Tibial nerve (tissue), 4 donors: ENCODE data around the gene OTOA. TPM values are rescaled to one million over a fixed set of nuclear protein-coding genes. Genes with fewer than 3 reads are reported as not detected.
"Not testable (repeated sequence)": the region's sequence is repeated elsewhere in the genome, so short reads cannot be mapped to it uniquely, and the experiment has no call there.

Experiments
- DNase-seq, 2 donors: peaks; one replicate each; pipeline ENCODE4 v3.0.0-alpha.2; 2019; ENCODE audit warnings: low spot score in 2 of 2
- H3K27ac ChIP-seq, 4 donors: fragments of 200-600 bp; sonication (generic) in 3 of 4; one replicate each; pipeline ENCODE4 v1.5.1; 2017 to 2019; ENCODE audit warnings: mild to moderate bottlenecking in 1 of 4
- H3K27me3 ChIP-seq, 2 donors: fragments of 200-600 bp; sonication (generic) in 1 of 2; one replicate each; pipeline versions ENCODE4 v1.5.1 to v1.6.0; 2017 to 2019
- H3K36me3 ChIP-seq, 3 donors: fragments of 200-600 bp; sonication (generic); one replicate each; pipeline ENCODE4 v1.5.1; 2018 to 2019
- H3K4me1 ChIP-seq, 4 donors: fragments of 200-600 bp; sonication (generic) in 3 of 4; one replicate each; pipeline ENCODE4 v1.5.1; 2017 to 2019
- H3K4me3 ChIP-seq, 4 donors: fragments of 200-600 bp; sonication (generic) in 3 of 4; one replicate each; pipeline ENCODE4 v1.5.1; 2017 to 2019; ENCODE audit warnings: mild to moderate bottlenecking in 1 of 4, moderate library complexity in 1 of 4
- H3K9me3 ChIP-seq, 4 donors: fragments of 200-600 bp; sonication (generic) in 3 of 4; one replicate each; pipeline ENCODE4 v1.5.1; 2017 to 2019
- EP300 ChIP-seq, 2 donors: sonication (generic); formaldehyde crosslinking; IDR thresholded peaks; one replicate each; pipeline ENCODE4 v1.6.1; 2017; ENCODE audit warnings: antibody characterized with exemption in 2 of 2, mild to moderate bottlenecking in 1 of 2
- POLR2A ChIP-seq, 2 donors: fragments of 450-650 bp; IDR thresholded peaks; one replicate each; pipeline ENCODE4 v1.6.1; 2017; ENCODE audit warnings: antibody characterized with exemption in 2 of 2, mild to moderate bottlenecking in 2 of 2, moderate library complexity in 2 of 2
- WGBS, 2 donors: methylation state at CpG; one replicate each; pipeline ENCODE4 v1.1.5; 2018; 5-methylcytosine and 5-hydroxymethylcytosine counted together
- total RNA-seq, 4 donors: library from RNA; depleted of rRNA; stranded (reverse); fragments of >200 nt; gene quantifications; one replicate each; pipeline ENCODE4 v1.1.0, GENCODE V29; 2016
- TF ChIP-seq, protein P1 (sequence below), 5 experiments: fragments of 200-600 bp in 3 of 5; fragments of 450-650 bp in 2 of 5; sonication (generic) in 3 of 5; IDR thresholded peaks; one replicate each; pipeline ENCODE4 v1.5.1; 2016 to 2019; ENCODE audit warnings: antibody characterized with exemption in 5 of 5, mild to moderate bottlenecking in 3 of 5, moderate library complexity in 2 of 5

Gene OTOA
- total RNA-seq, 4 donors from 2014 or later, result 0.39 to 1.3 (median 0.90) TPM; not detected in 1

- DNase-seq, result no peak
- no peak overlapping the region for H3K4me3 ChIP-seq
- TF ChIP-seq EP300 (IDR thresholded peaks at IDR 0.05), result no peak
- TF ChIP-seq POLR2A (IDR thresholded peaks at IDR 0.05), result no peak
- TF ChIP-seq, protein P1, sequence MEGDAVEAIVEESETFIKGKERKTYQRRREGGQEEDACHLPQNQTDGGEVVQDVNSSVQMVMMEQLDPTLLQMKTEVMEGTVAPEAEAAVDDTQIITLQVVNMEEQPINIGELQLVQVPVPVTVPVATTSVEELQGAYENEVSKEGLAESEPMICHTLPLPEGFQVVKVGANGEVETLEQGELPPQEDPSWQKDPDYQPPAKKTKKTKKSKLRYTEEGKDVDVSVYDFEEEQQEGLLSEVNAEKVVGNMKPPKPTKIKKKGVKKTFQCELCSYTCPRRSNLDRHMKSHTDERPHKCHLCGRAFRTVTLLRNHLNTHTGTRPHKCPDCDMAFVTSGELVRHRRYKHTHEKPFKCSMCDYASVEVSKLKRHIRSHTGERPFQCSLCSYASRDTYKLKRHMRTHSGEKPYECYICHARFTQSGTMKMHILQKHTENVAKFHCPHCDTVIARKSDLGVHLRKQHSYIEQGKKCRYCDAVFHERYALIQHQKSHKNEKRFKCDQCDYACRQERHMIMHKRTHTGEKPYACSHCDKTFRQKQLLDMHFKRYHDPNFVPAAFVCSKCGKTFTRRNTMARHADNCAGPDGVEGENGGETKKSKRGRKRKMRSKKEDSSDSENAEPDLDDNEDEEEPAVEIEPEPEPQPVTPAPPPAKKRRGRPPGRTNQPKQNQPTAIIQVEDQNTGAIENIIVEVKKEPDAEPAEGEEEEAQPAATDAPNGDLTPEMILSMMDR (IDR thresholded peaks at IDR 0.05), result no peak
- H3K36me3 ChIP-seq, result peaks cover 0 to 53% (median 5%) of the 10 kb centered on the region in 3 donors
- no peaks in the 10 kb centered on the region for H3K27me3 ChIP-seq
- H3K4me1 ChIP-seq, result peaks cover 0 to 17% (median 3%) of the 10 kb centered on the region in 4 donors
- no peaks in the 10 kb centered on the region for H3K9me3 ChIP-seq
- 78 to 89% methylated on average over 5 of the region's 5 CpGs for WGBS, 2 donors
- no peak overlapping the region for H3K27ac ChIP-seq
Measured at GRCh38 chr16:21628772-21629171, 35.0 kb upstream of the OTOA start.

- Histone ChIP-seq H3K36me3 (peaks cover 0 to 55% (median 5%) of the 10 kb centered on the region in 3 donors), H3K4me1 (peaks cover 0 to 17% (median 3%) of the 10 kb centered on the region in 4 donors)
- not testable (repeated sequence) for H3K9me3 ChIP-seq, H3K27ac ChIP-seq, H3K4me3 ChIP-seq, H3K27me3 ChIP-seq, DNase-seq
- 97% methylated on average over 28 to 34 of the region's 37 CpGs for WGBS, 2 donors
Measured at GRCh38 chr16:21629616-21630539, 33.9 kb upstream of the OTOA start.

- H3K36me3 ChIP-seq, result peaks cover 0 to 52% (median 5%) of the 10 kb centered on the region in 3 donors
- WGBS, 2 donors, result 94 to 95% methylated on average over 6 of the region's 6 CpGs
- H3K27ac ChIP-seq, DNase-seq, H3K27me3 ChIP-seq, H3K9me3 ChIP-seq, H3K4me3 ChIP-seq: not testable (repeated sequence)
- peaks cover 0 to 17% (median 3%) of the 10 kb centered on the region in 4 donors for H3K4me1 ChIP-seq
Measured at GRCh38 chr16:21630866-21631265, 32.9 kb upstream of the OTOA start.

DNA sequence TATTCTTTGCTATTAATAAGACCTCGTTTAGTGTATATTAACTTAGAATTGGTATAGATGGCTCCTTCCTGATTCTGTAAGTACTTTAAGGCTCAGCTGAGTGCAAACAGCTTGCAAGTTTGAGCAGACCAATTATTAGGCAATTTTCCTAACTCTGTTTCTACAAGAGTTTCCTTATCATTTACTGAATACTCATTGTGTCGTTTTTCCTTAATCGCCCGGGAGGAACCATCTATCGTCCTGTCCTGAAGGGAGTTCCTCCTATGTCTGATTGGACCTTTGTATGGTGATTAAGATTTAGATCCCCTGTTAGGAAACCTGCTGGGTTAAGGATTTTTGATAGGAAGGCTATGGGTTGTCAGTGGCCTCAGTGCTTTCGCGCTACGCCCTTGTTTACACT lies 32.4 kb upstream of the OTOA start:
- DNase-seq, H3K4me3 ChIP-seq, H3K9me3 ChIP-seq, H3K27ac ChIP-seq, H3K27me3 ChIP-seq: not testable (repeated sequence)
- Histone ChIP-seq H3K36me3 (peaks cover 0 to 50% (median 5%) of the 10 kb centered on the region in 3 donors), H3K4me1 (peaks cover 0 to 12% (median 3%) of the 10 kb centered on the region in 4 donors)
- 78 to 88% methylated on average over 8 of the region's 8 CpGs for WGBS, 2 donors

GRCh38 chr16:21631951-21632575 lies 31.7 kb upstream of the OTOA start:
- not testable (repeated sequence) for H3K4me1 ChIP-seq, H3K27ac ChIP-seq, H3K4me3 ChIP-seq, H3K9me3 ChIP-seq, DNase-seq, H3K27me3 ChIP-seq
- peaks cover 0 to 51% (median 5%) of the 10 kb centered on the region in 3 donors for H3K36me3 ChIP-seq
- 63 to 81% methylated on average over 5 of the region's 5 CpGs for WGBS, 2 donors

DNA sequence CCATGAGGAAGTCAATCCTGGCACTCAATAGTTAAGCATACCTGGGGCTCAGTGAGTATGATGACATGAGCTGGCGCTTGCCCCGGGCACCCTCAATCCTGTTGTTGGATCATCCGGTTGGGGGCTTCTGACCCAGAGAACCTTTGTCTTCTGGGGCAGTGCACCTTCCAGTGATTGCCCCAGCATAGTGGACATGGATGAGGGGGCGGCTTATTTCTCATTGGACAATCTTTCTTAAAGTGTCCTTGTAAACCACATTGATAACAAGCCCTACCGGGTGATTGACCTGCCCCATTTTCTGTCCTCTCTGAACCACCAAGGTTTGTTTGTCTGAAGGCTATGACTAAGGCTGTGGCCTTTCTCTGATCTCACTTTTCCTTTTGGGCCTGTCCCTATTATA lies 29.6 kb upstream of the OTOA start:
- H3K4me3 ChIP-seq, result no peak overlapping the region
- TF ChIP-seq, protein P1 (IDR thresholded peaks at IDR 0.05), result no peak
- TF ChIP-seq EP300 (IDR thresholded peaks at IDR 0.05), result no peak
- no peak for TF ChIP-seq POLR2A (IDR thresholded peaks at IDR 0.05)
- no peaks in the 10 kb centered on the region for H3K27me3 ChIP-seq
- no peak for DNase-seq
- no peaks in the 10 kb centered on the region for H3K4me1 ChIP-seq
- H3K36me3 ChIP-seq, result peaks cover 0 to 48% (median under 1%) of the 10 kb centered on the region in 3 donors
- 87 to 92% methylated on average over 5 of the region's 5 CpGs for WGBS, 2 donors
- no peaks in the 10 kb centered on the region for H3K9me3 ChIP-seq
- no peak overlapping the region for H3K27ac ChIP-seq

- not testable (repeated sequence) for H3K27ac ChIP-seq, H3K9me3 ChIP-seq, H3K4me1 ChIP-seq, DNase-seq, H3K27me3 ChIP-seq, H3K4me3 ChIP-seq
- WGBS, 2 donors, result 85 to 94% methylated on average over 9 of the region's 9 CpGs
- peaks cover 0 to 33% (median 0%) of the 10 kb centered on the region in 3 donors for H3K36me3 ChIP-seq
Measured at GRCh38 chr16:21635694-21636093, 28.1 kb upstream of the OTOA start.
